Keratinocyte (primary cell): ENCODE results near the gene IST1. TPM values are rescaled to one million over a fixed set of nuclear protein-coding genes. Genes with fewer than 3 reads are reported as not detected.

ENCODE experiments used
- DNase-seq: peaks from one replicate; pipeline ENCODE4 v3.0.0-alpha.2; 2011; ENCODE audit warnings: low read depth, missing footprints, low spot score
- FAIRE-seq: peaks from 2 replicates; lab custom pipeline; 2011; peaks lifted over from hg19 to GRCh38; lab: Jason Lieb, UNC
- H2AFZ ChIP-seq: 2 replicates; pipeline ENCODE4 v1.6.0; 2012; ENCODE audit warnings: low read length, control low read depth, inconsistent platforms; ENCODE audit not compliant: control insufficient read depth
- H3K27ac ChIP-seq: 2 replicates; pipeline ENCODE4 v1.5.1; 2011; ENCODE audit warnings: low read length; ENCODE audit not compliant: control insufficient read depth, insufficient read depth
- H3K27me3 ChIP-seq: 3 replicates; pipeline ENCODE4 v1.6.0; 2011; ENCODE audit warnings: low read length; ENCODE audit not compliant: control insufficient read depth, insufficient read depth; ENCODE audit errors: extremely low read depth
- H3K36me3 ChIP-seq, 2 experiments: 2 replicates in 1 of 2; 3 replicates in 1 of 2; pipeline ENCODE4 v1.5.1; 2011; ENCODE audit warnings: low read length in 2 of 2, mild to moderate bottlenecking in 1 of 2; ENCODE audit not compliant: control insufficient read depth in 2 of 2, insufficient read depth in 2 of 2; ENCODE audit errors: extremely low read depth in 1 of 2
- H3K4me1 ChIP-seq: 3 replicates; pipeline ENCODE4 v1.5.1; 2011; ENCODE audit warnings: low read length; ENCODE audit not compliant: control insufficient read depth, insufficient read depth; ENCODE audit errors: extremely low read depth
- H3K4me2 ChIP-seq: 3 replicates; pipeline ENCODE4 v1.6.0; 2011; ENCODE audit warnings: low read depth, low read length; ENCODE audit not compliant: control insufficient read depth, insufficient read depth; ENCODE audit errors: extremely low read depth
- H3K4me3 ChIP-seq, 3 experiments: fragments of 200-600 bp in 1 of 3; sonication (generic) in 1 of 3; 2 replicates in 2 of 3; 3 replicates in 1 of 3; pipeline ENCODE4 v1.5.1; 2011 to 2016; ENCODE audit warnings: low read length in 3 of 3, mild to moderate bottlenecking in 3 of 3, control low read depth in 2 of 3, inconsistent platforms in 1 of 3, low read depth in 1 of 3, mixed read lengths in 1 of 3, mixed run types in 1 of 3, moderate library complexity in 1 of 3; ENCODE audit not compliant: control insufficient read depth in 2 of 3, insufficient read depth in 2 of 3; ENCODE audit errors: extremely low read depth in 1 of 3
- H3K79me2 ChIP-seq: 2 replicates; pipeline ENCODE4 v1.6.0; 2012; ENCODE audit warnings: low read length; ENCODE audit not compliant: control insufficient read depth, insufficient read depth
- H3K9ac ChIP-seq: 3 replicates; pipeline ENCODE4 v1.6.0; 2011; ENCODE audit warnings: low read length; ENCODE audit not compliant: control insufficient read depth, insufficient read depth; ENCODE audit errors: extremely low read depth
- H3K9me1 ChIP-seq: 3 replicates; pipeline ENCODE4 v1.6.0; 2011; ENCODE audit warnings: low read length; ENCODE audit not compliant: control insufficient read depth, insufficient read depth; ENCODE audit errors: extremely low read depth
- H3K9me3 ChIP-seq: 2 replicates; pipeline ENCODE4 v1.5.1; 2012; ENCODE audit warnings: low read depth, low read length; ENCODE audit not compliant: control insufficient read depth
- H4K20me1 ChIP-seq: 3 replicates; pipeline ENCODE4 v1.6.0; 2011; ENCODE audit warnings: low read length; ENCODE audit not compliant: control insufficient read depth, insufficient read depth; ENCODE audit errors: extremely low read depth
- CTCF ChIP-seq, 3 experiments: IDR thresholded peaks in 1 of 3; conservative IDR thresholded peaks in 1 of 3; optimal IDR thresholded peaks in 1 of 3; 2 replicates in 2 of 3; 3 replicates in 1 of 3; pipeline versions ENCODE3 to v1.5.1; 2011; ENCODE audit warnings: low read length in 3 of 3, mild to moderate bottlenecking in 3 of 3, moderate library complexity in 2 of 3, control low read depth in 1 of 3, inconsistent platforms in 1 of 3; ENCODE audit not compliant: insufficient read depth in 2 of 3; ENCODE audit errors: extremely low read depth in 1 of 3
- EZH2 ChIP-seq: IDR thresholded peaks from one replicate; pipeline ENCODE4 v1.6.1; 2012; ENCODE audit warnings: inconsistent platforms, mild to moderate bottlenecking, low read length, moderate library complexity
- dilution Hi-C: fragments of 300-500 bp; cut with MboI; formaldehyde crosslinking; loops from one replicate; pipeline ENCODE4 v1.7.0; 2020; ENCODE audit warnings: low sequenced_read_pairs; ENCODE audit not compliant: extremely low pct_ligation_motif_present
- polyA plus RNA-seq, 5 experiments: library from polyadenylated mRNA; depleted of rRNA in 3 of 5; stranded (reverse) in 3 of 5; stranded (forward) in 1 of 5; unstranded in 1 of 5; fragments of >200 nt; gene quantifications; 1 replicate in 1 of 5; 2 replicates in 3 of 5; 3 replicates in 1 of 5; pipeline versions ENCODE4 v1.2.1 to v1.2.3, GENCODE V29; 2011 to 2012; ENCODE audit warnings: missing spikeins in 2 of 5, low read depth in 1 of 5, low replicate concordance in 1 of 5

Gene IST1
- polyA plus RNA-seq, 1 donor (not counting 4 experiments of a cell fraction or from before 2014, with no cell fraction given): 188 TPM

- H3K79me2 ChIP-seq: peaks cover 91% of the 10 kb centered on the region
- H4K20me1 ChIP-seq: peaks cover 10% of the 10 kb centered on the region
- H3K9ac ChIP-seq: no peak overlapping the region
- no peaks in the 10 kb centered on the region for H3K27me3 ChIP-seq
- FAIRE-seq (no peak), DNase-seq (no peak)
- no peaks in the 10 kb centered on the region for H3K9me1 ChIP-seq
- no peaks in the 10 kb centered on the region for H3K4me1 ChIP-seq
- H3K4me2 ChIP-seq: no peak overlapping the region
- no peak overlapping the region for H3K27ac ChIP-seq
- H2AFZ ChIP-seq: no peak overlapping the region
- H3K4me3 ChIP-seq: no peak overlapping the region
- dilution Hi-C loops: no loop called here
- H3K36me3 ChIP-seq: peaks cover 7 to 29% of the 10 kb centered on the region in 2 experiments
- peaks cover 9% of the 10 kb centered on the region for H3K9me3 ChIP-seq
- no peak for TF ChIP-seq EZH2
- no peak for TF ChIP-seq CTCF (optimal IDR thresholded peaks at IDR 0.05 in 1 of 3, IDR thresholded peaks at IDR 0.05 in 1 of 3, conservative IDR thresholded peaks at IDR 0.05 in 1 of 3; ENCODE audit: extremely low read depth in 1 of 3, insufficient read depth in 2 of 3, low read length in 3 of 3)
These were observed 19.5 kb downstream of the IST1 start for GRCh38 chr16:71914802-71915201.

- H3K4me3 ChIP-seq: no peak overlapping the region
- H3K4me2 ChIP-seq: no peak overlapping the region
- H3K9ac ChIP-seq: no peak overlapping the region
- H3K79me2 ChIP-seq: peaks cover 88% of the 10 kb centered on the region
- H3K9me3 ChIP-seq: peaks cover 10% of the 10 kb centered on the region
- H3K27ac ChIP-seq: no peak overlapping the region
- TF ChIP-seq CTCF (optimal IDR thresholded peaks at IDR 0.05 in 1 of 3, IDR thresholded peaks at IDR 0.05 in 1 of 3, conservative IDR thresholded peaks at IDR 0.05 in 1 of 3; ENCODE audit: extremely low read depth in 1 of 3, insufficient read depth in 2 of 3, low read length in 3 of 3) (no peak), EZH2 (no peak)
- H2AFZ ChIP-seq: no peak overlapping the region
- DNase-seq (no peak), FAIRE-seq (no peak)
- H4K20me1 ChIP-seq: peaks cover 10% of the 10 kb centered on the region
- dilution Hi-C loops: no loop called here
- H3K27me3 ChIP-seq: no peaks in the 10 kb centered on the region
- H3K4me1 ChIP-seq: no peaks in the 10 kb centered on the region
- H3K9me1 ChIP-seq: no peaks in the 10 kb centered on the region
- H3K36me3 ChIP-seq: peaks cover 7 to 34% of the 10 kb centered on the region in 2 experiments
These were observed 20.0 kb downstream of the IST1 start for GRCh38 chr16:71915350-71915749.
